Tibial nerve (tissue), 4 donors: ENCODE results near the gene PLEKHG7.

ENCODE experiments used
- EP300 ChIP-seq, 2 donors: sonication (generic); formaldehyde crosslinking; IDR thresholded peaks; one replicate each; pipeline ENCODE4 v1.6.1; 2017; ENCODE audit warnings: antibody characterized with exemption in 2 of 2, mild to moderate bottlenecking in 1 of 2
- POLR2A ChIP-seq, 2 donors: fragments of 450-650 bp; IDR thresholded peaks; one replicate each; pipeline ENCODE4 v1.6.1; 2017; ENCODE audit warnings: antibody characterized with exemption in 2 of 2, mild to moderate bottlenecking in 2 of 2, moderate library complexity in 2 of 2
- TF ChIP-seq, protein P1 (sequence below), 5 experiments: fragments of 200-600 bp in 3 of 5; fragments of 450-650 bp in 2 of 5; sonication (generic) in 3 of 5; IDR thresholded peaks; one replicate each; pipeline ENCODE4 v1.5.1; 2016 to 2019; ENCODE audit warnings: antibody characterized with exemption in 5 of 5, mild to moderate bottlenecking in 3 of 5, moderate library complexity in 2 of 5

DNA sequence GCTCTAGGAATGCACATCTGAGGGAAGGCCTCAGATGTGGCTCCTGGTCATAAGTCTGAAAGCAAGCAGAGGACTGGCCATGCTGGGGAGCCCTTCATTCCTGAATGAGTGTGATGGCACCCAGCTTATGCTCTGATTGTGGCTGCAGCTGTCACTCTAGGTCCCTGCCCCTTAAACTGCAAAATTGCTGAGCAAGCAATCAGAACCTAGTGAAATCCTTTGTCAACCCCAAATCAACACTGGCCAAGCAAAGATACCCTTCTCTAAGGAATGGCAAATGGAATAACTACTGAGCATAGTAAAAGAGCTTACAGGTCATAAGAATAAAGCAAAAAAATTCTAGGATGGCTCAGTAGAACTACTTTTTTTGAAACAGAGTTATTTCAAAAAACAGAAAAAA lies 4.3 kb upstream of the PLEKHG7 start:
- TF ChIP-seq, protein P1, sequence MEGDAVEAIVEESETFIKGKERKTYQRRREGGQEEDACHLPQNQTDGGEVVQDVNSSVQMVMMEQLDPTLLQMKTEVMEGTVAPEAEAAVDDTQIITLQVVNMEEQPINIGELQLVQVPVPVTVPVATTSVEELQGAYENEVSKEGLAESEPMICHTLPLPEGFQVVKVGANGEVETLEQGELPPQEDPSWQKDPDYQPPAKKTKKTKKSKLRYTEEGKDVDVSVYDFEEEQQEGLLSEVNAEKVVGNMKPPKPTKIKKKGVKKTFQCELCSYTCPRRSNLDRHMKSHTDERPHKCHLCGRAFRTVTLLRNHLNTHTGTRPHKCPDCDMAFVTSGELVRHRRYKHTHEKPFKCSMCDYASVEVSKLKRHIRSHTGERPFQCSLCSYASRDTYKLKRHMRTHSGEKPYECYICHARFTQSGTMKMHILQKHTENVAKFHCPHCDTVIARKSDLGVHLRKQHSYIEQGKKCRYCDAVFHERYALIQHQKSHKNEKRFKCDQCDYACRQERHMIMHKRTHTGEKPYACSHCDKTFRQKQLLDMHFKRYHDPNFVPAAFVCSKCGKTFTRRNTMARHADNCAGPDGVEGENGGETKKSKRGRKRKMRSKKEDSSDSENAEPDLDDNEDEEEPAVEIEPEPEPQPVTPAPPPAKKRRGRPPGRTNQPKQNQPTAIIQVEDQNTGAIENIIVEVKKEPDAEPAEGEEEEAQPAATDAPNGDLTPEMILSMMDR (IDR thresholded peaks at IDR 0.05): no peak
- no peak for TF ChIP-seq POLR2A (IDR thresholded peaks at IDR 0.05)
- no peak for TF ChIP-seq EP300 (IDR thresholded peaks at IDR 0.05)
